K562 (cell line): ENCODE results near the gene CPM. TPM values are rescaled to one million over a fixed set of nuclear protein-coding genes. Genes with fewer than 3 reads are reported as not detected.

Experiments used
- ATAC-seq: fragments of 200-7000 bp; cut with Tn5 transposase; 3 replicates; pipeline ENCODE4 v1.9.1; 2020; ENCODE audit warnings: moderate library complexity
- BruUV-seq: library from RNA; stranded (reverse); fragments of 400-500 nt; replicated peaks from 2 replicates; lab custom pipeline; 2021; lab: Mats Ljungman, UMichigan
- CTCF ChIA-PET: fragments of 300-600 bp; formaldehyde crosslinking; extraction: SDS; loops from one replicate; lab custom pipeline; 2021; ENCODE audit warnings: low intra/inter-chr PET ratio; lab: Yijun Ruan, JAX
- POLR2A ChIA-PET: fragments of 300-600, 350-650 bp; sonication (Branson Sonifier 250); formaldehyde crosslinking; extraction: SDS; loops from one replicate; lab custom pipeline; 2021; ENCODE audit warnings: antibody characterized with exemption, inconsistent platforms; lab: Yijun Ruan, JAX
- DNase-seq, 4 experiments: peaks; one replicate each; pipeline versions ENCODE4 v3.0.0 to v3.0.0-alpha.2; 2011 to 2018; ENCODE audit warnings: low spot score in 3 of 4, mixed read lengths in 3 of 4; ENCODE audit errors: extremely low read depth in 1 of 4
- FAIRE-seq: peaks from 2 replicates; lab custom pipeline; 2011; peaks lifted over from hg19 to GRCh38; lab: Jason Lieb, UNC
- H2AFZ ChIP-seq: 2 replicates; pipeline ENCODE4 v1.6.0; 2011; ENCODE audit warnings: low read depth, low read length, control low read depth, inconsistent platforms
- H3K27ac ChIP-seq: fragments of 200-600 bp; 3 replicates; pipeline ENCODE4 v1.8.0; 2011; ENCODE audit warnings: low read depth, mild to moderate bottlenecking, control low read depth, inconsistent platforms, low read length, moderate library complexity, mixed read lengths; ENCODE audit errors: extremely low read depth
- H3K27me3 ChIP-seq, 2 experiments: fragments of 300-600 bp in 1 of 2; 2 replicates in 1 of 2; 3 replicates in 1 of 2; pipeline versions ENCODE4 v1.6.0 to v1.8.0; 2011; ENCODE audit warnings: inconsistent platforms in 2 of 2, low read length in 2 of 2, mild to moderate bottlenecking in 1 of 2, mixed read lengths in 1 of 2, moderate library complexity in 1 of 2; ENCODE audit not compliant: control insufficient read depth in 2 of 2, insufficient read depth in 2 of 2
- H3K36me3 ChIP-seq: fragments of 300-600 bp; 3 replicates; pipeline ENCODE4 v1.8.0; 2011; ENCODE audit warnings: mild to moderate bottlenecking, low read length, inconsistent platforms; ENCODE audit not compliant: control insufficient read depth, insufficient read depth
- H3K4me1 ChIP-seq, 2 experiments: fragments of 200-600 bp in 1 of 2; replicated peaks in 1 of 2; 2 replicates in 1 of 2; 3 replicates in 1 of 2; pipeline versions ENCODE4 v1.5.1 to v1.8.0; 2011; ENCODE audit warnings: inconsistent platforms in 2 of 2, low read length in 2 of 2, mild to moderate bottlenecking in 1 of 2, mixed read lengths in 1 of 2, moderate library complexity in 1 of 2; ENCODE audit not compliant: control insufficient read depth in 2 of 2, insufficient read depth in 2 of 2
- H3K4me2 ChIP-seq: 2 replicates; pipeline ENCODE4 v1.6.1; 2011; ENCODE audit warnings: low read length, control low read depth, inconsistent platforms, mixed read lengths; ENCODE audit not compliant: insufficient read depth
- H3K4me3 ChIP-seq: fragments of 200-600 bp; sonication (generic), shearing (Covaris generic); 2 replicates; pipeline ENCODE4 v1.5.1; 2016; ENCODE audit warnings: control low read depth, inconsistent platforms
- H3K79me2 ChIP-seq: fragments of 200-600 bp; 3 replicates; pipeline ENCODE4 v1.8.0; 2011; ENCODE audit warnings: low read length, inconsistent platforms; ENCODE audit not compliant: control insufficient read depth, insufficient read depth
- H3K9ac ChIP-seq, 2 experiments: 2 replicates each; pipeline versions ENCODE4 v1.6.0 to v1.6.1; 2011; ENCODE audit warnings: low read depth in 2 of 2, low read length in 2 of 2, control low read depth in 1 of 2, inconsistent platforms in 1 of 2, mild to moderate bottlenecking in 1 of 2, mixed read lengths in 1 of 2; ENCODE audit not compliant: insufficient read depth in 1 of 2
- H3K9me1 ChIP-seq: one replicate; pipeline ENCODE4 v1.6.0; 2011; ENCODE audit warnings: inconsistent platforms, mild to moderate bottlenecking, low read length, moderate library complexity; ENCODE audit not compliant: control insufficient read depth, insufficient read depth
- H3K9me3 ChIP-seq: replicated peaks from 2 replicates; pipeline ENCODE4 v1.5.1; 2011; ENCODE audit warnings: low read depth, low read length, inconsistent platforms; ENCODE audit not compliant: control insufficient read depth, insufficient read depth
- H4K20me1 ChIP-seq: replicated peaks from 2 replicates; pipeline ENCODE4 v1.6.1; 2011; ENCODE audit warnings: low read length, inconsistent platforms, mixed read lengths; ENCODE audit not compliant: control insufficient read depth, insufficient read depth
- ATF6 ChIP-seq: sonication (generic); formaldehyde crosslinking; IDR thresholded peaks from 2 replicates; pipeline ENCODE4 v1.4.0; 2020; ENCODE audit warnings: mild to moderate bottlenecking, missing genetic modification reagents
- CAMTA2 ChIP-seq: fragments of 250-450 bp; sonication (Bioruptor Pico); conservative IDR thresholded peaks from 2 replicates; pipeline ENCODE4 v1.5.1; 2022
- CBX5 ChIP-seq: IDR thresholded peaks from 2 replicates; pipeline ENCODE4 v1.6.1; 2014; ENCODE audit warnings: low read depth, borderline replicate concordance
- FUS ChIP-seq: fragments of 200-400 bp; formaldehyde crosslinking; optimal IDR thresholded peaks from 2 replicates; pipeline ENCODE3; 2017; ENCODE audit warnings: low read depth, low read length
- NCOR1 ChIP-seq: fragments of 450-650 bp; IDR thresholded peaks from 2 replicates; pipeline ENCODE4 v1.6.1; 2016; ENCODE audit warnings: mild to moderate bottlenecking, moderate library complexity
- RFX7 ChIP-seq: fragments of 250-450 bp; sonication (Bioruptor Pico); IDR thresholded peaks from 2 replicates; pipeline ENCODE4 v1.5.1; 2021; ENCODE audit warnings: mild to moderate bottlenecking
- SIX5 ChIP-seq, 2 experiments: IDR thresholded peaks; 2 replicates each; pipeline ENCODE4 v1.6.1; 2011; ENCODE audit warnings: low read length in 2 of 2, borderline replicate concordance in 1 of 2, low read depth in 1 of 2, mild to moderate bottlenecking in 1 of 2, moderate library complexity in 1 of 2; ENCODE audit not compliant: insufficient read depth in 1 of 2
- TBP ChIP-seq: optimal IDR thresholded peaks from 2 replicates; pipeline ENCODE3; 2011; ENCODE audit warnings: low read depth, low read length, improper control_type of control experiment
- ZKSCAN8 ChIP-seq: fragments of 200-800 bp; sonication (Bioruptor generic); IDR thresholded peaks from 2 replicates; pipeline ENCODE4 v1.6.1; 2016; ENCODE audit warnings: missing genetic modification characterization, missing compliant biosample characterization
- ZNF511 ChIP-seq: sonication (generic); formaldehyde crosslinking; IDR thresholded peaks from 2 replicates; pipeline ENCODE4 v1.8.0; 2022; ENCODE audit warnings: mild to moderate bottlenecking, missing genetic modification reagents
- ZNF644 ChIP-seq: fragments of 200-800 bp; sonication (Bioruptor generic); IDR thresholded peaks from 2 replicates; pipeline ENCODE4 v1.6.1; 2016; ENCODE audit warnings: low read depth, missing genetic modification characterization, missing compliant biosample characterization
- ZNF699 ChIP-seq: fragments of 250-450 bp; sonication (Bioruptor Pico); IDR thresholded peaks from 2 replicates; pipeline ENCODE4 v1.8.0; 2021; ENCODE audit warnings: mild to moderate bottlenecking, moderate library complexity; ENCODE audit not compliant: insufficient replicate concordance
- WGBS: fragments of 100-300 bp; shearing (Covaris generic); methylation state at CpG from one replicate; pipeline ENCODE4 v1.1.6; 2016; ENCODE audit warnings: low coverage, mixed read lengths; ENCODE audit not compliant: insufficient coverage; ENCODE audit errors: missing lambda C conversion rate; 5-methylcytosine and 5-hydroxymethylcytosine counted together
- in situ Hi-C: fragments of 300-500 bp; cut with MboI; formaldehyde crosslinking; loops from 4 replicates; pipeline ENCODE4 v1.15.0; 2018; ENCODE audit warnings: inconsistent platforms, mixed read lengths
- intact Hi-C: fragments of 100-400 bp; cut with micrococcal nuclease; formaldehyde crosslinking; loops from 2 replicates; pipeline ENCODE4 v1.14.2; 2022
- polyA plus RNA-seq, 8 experiments: library from polyadenylated mRNA; depleted of rRNA in 4 of 8; stranded (reverse) in 5 of 8; unstranded in 3 of 8; fragments of >200 nt; fragmentation: Nextera tagmentation in 2 of 8; fragmentation: Illumina TruSeq in 1 of 8; extraction: Ambion mirVana in 2 of 8; extraction: Trizol in 1 of 8; gene quantifications; 2 replicates each; pipeline versions ENCODE4 v1.2.1 to v1.2.3, GENCODE V29; 2011 to 2014; ENCODE audit warnings: inconsistent platforms in 1 of 8, missing spikeins in 1 of 8
- total RNA-seq, 7 experiments: library from RNA; depleted of rRNA in 6 of 7; stranded (reverse); fragments of >200 nt in 6 of 7; fragmentation: Illumina TruSeq in 2 of 7; extraction: Trizol in 2 of 7; gene quantifications; 2 replicates each; pipeline versions ENCODE4 v1.2.1 to v1.2.3, GENCODE V29; 2011 to 2021; ENCODE audit warnings: low replicate concordance in 1 of 7
- TF ChIP-seq, protein P1 (sequence below), 2 experiments: fragments of 450-650 bp; formaldehyde crosslinking in 1 of 2; IDR thresholded peaks; 2 replicates each; pipeline versions ENCODE4 v1.4.0 to v1.6.1; 2014 to 2020; ENCODE audit warnings: mild to moderate bottlenecking in 2 of 2, borderline replicate concordance in 1 of 2, low read depth in 1 of 2

The CPM gene
- total and polyA plus RNA-seq, 9 of the 15 experiments (the other 6 are each of a cell fraction or from before 2014, with no cell fraction given): 0.31 TPM; not detected in 8

DNA sequence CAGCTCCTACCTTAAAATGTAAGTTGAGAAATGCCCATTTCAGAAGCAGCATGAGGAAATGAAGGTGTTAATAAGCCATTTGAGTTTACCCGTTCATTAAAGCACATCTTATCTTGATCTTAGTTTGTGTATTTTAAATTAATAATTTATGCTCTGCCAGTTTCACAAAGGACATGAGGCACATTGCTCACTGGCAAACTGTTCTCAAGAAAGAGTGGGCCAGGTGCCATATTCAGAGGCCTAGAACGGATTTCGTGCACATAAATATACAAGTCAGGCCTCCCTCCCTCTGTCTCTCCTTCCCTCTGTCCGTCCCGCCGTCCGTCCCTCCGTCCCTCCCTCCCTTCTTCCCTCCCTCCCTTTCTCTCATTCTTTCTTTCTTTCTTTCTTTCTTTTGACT is 29.5 kb downstream of the CPM start:
- Histone ChIP-seq H4K20me1 (no peaks in the 10 kb centered on the region; the same call in 1 of the 2 replicates), H3K79me2 (no peaks in the 10 kb centered on the region), H3K4me1 (no peaks in the 10 kb centered on the region; a peak in 1 of 5 replicates), H2AFZ (no peak overlapping the region), H3K9me3 (no peaks in the 10 kb centered on the region), H3K36me3 (no peaks in the 10 kb centered on the region), H3K27me3 (peaks cover 15 to 16% of the 10 kb centered on the region in 2 experiments; a peak in 4 of 5 replicates), H3K27ac (no peak overlapping the region), H3K9me1 (no peaks in the 10 kb centered on the region), H3K4me3 (no peak overlapping the region), H3K4me2 (no peak overlapping the region), H3K9ac (no peak overlapping the region)
- DNase-seq: no peak
- 6% methylated on average over 7 of the region's 8 CpGs for WGBS
- in situ Hi-C loops: no loop called here
- ATAC-seq: no peak
- FAIRE-seq: no peak
- POLR2A ChIA-PET: no interaction called here
- intact Hi-C loops: no loop called here
- BruUV-seq: no TSS peak
- CTCF ChIA-PET: no interaction called here
- TF ChIP-seq CAMTA2 (CRISPR knock-in tag) (no peak), CBX5 (no peak), FUS (no peak), SIX5 (IDR thresholded peaks at IDR 0.05; ENCODE audit: borderline replicate concordance in 1 of 2, insufficient read depth in 1 of 2, low read depth in 1 of 2, low read length in 2 of 2) (no peak), ZKSCAN8 (CRISPR knock-in tag) (no peak), TBP (no peak), ATF6 (CRISPR knock-in tag) (no peak), ZNF699 (CRISPR knock-in tag) (no peak), ZNF644 (tag) (no peak), NCOR1 (no peak), ZNF511 (CRISPR knock-in tag) (no peak), RFX7 (CRISPR knock-in tag) (no peak)
- TF ChIP-seq, protein P1, sequence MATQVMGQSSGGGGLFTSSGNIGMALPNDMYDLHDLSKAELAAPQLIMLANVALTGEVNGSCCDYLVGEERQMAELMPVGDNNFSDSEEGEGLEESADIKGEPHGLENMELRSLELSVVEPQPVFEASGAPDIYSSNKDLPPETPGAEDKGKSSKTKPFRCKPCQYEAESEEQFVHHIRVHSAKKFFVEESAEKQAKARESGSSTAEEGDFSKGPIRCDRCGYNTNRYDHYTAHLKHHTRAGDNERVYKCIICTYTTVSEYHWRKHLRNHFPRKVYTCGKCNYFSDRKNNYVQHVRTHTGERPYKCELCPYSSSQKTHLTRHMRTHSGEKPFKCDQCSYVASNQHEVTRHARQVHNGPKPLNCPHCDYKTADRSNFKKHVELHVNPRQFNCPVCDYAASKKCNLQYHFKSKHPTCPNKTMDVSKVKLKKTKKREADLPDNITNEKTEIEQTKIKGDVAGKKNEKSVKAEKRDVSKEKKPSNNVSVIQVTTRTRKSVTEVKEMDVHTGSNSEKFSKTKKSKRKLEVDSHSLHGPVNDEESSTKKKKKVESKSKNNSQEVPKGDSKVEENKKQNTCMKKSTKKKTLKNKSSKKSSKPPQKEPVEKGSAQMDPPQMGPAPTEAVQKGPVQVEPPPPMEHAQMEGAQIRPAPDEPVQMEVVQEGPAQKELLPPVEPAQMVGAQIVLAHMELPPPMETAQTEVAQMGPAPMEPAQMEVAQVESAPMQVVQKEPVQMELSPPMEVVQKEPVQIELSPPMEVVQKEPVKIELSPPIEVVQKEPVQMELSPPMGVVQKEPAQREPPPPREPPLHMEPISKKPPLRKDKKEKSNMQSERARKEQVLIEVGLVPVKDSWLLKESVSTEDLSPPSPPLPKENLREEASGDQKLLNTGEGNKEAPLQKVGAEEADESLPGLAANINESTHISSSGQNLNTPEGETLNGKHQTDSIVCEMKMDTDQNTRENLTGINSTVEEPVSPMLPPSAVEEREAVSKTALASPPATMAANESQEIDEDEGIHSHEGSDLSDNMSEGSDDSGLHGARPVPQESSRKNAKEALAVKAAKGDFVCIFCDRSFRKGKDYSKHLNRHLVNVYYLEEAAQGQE (IDR thresholded peaks at IDR 0.05; ENCODE audit: borderline replicate concordance): no peak
- TF ChIP-seq, protein P1 (CRISPR knock-in tag; IDR thresholded peaks at IDR 0.05; ENCODE audit: low read depth): no peak
